Right cardiac atrium (tissue), 5 donors: Measurements from ENCODE around the gene ATP13A1. TPM values are rescaled to one million over a fixed set of nuclear protein-coding genes. Genes with fewer than 3 reads are reported as not detected.

Experiments used
- ATAC-seq, 2 donors: fragments of 200-7000 bp; cut with Tn5 transposase; one replicate each; pipeline versions ENCODE4 v1.8.0 to v1.9.1; 2020; ENCODE audit warnings: moderate library complexity in 2 of 2, mild to moderate bottlenecking in 1 of 2
- DNase-seq, 3 donors: peaks; one replicate each; pipeline ENCODE4 v3.0.0-alpha.2; 2020
- H3K27ac ChIP-seq: one replicate; pipeline ENCODE4 v1.5.1; 2013; ENCODE audit warnings: mild to moderate bottlenecking, low read length, control low read depth, moderate library complexity
- H3K27me3 ChIP-seq: one replicate; pipeline ENCODE4 v1.6.1; 2013; ENCODE audit not compliant: control insufficient read depth, insufficient read depth
- H3K4me1 ChIP-seq: one replicate; pipeline ENCODE4 v1.6.1; 2013; ENCODE audit warnings: low read length; ENCODE audit not compliant: control insufficient read depth, insufficient read depth
- H3K4me3 ChIP-seq: one replicate; pipeline ENCODE4 v1.5.1; 2013; ENCODE audit warnings: low read length, control low read depth
- H3K9me3 ChIP-seq: one replicate; pipeline ENCODE4 v1.6.1; 2013; ENCODE audit warnings: low read length; ENCODE audit not compliant: control insufficient read depth
- WGBS: extraction: QIAGEN DNeasy Blood & Tissue Kit; methylation state at CpG from one replicate; pipeline ENCODE4 v1.1.7; 2013; 5-methylcytosine and 5-hydroxymethylcytosine counted together
- intact Hi-C, 4 donors: fragments of 100-400 bp; cut with DNase I; formaldehyde crosslinking; loops; one replicate each; pipeline versions ENCODE4 v1.11.0 to v1.14.0; 2022 to 2023
- polyA plus RNA-seq: library from polyadenylated mRNA; stranded (reverse); fragments of 200-250 nt; gene quantifications from one replicate; pipeline ENCODE4 v1.2.3, GENCODE V29; 2013
- total RNA-seq, 4 donors: library from RNA; stranded (reverse); fragmentation: NEBNext Ultra II Directional; extraction: Animal tissue kit (Norgen Biotek cat#: 25700); gene quantifications; one replicate each; pipeline ENCODE4 v1.2.1, GENCODE V29; 2021
- donor health status: healthy with polysubstance abuse.
- donor health status: DM: no; HTN: yes; CAD: no.
- donor health status: DM: no; HTN: no; CAD: no.
- donor health status: DM: no; HTN: yes; CAD: no; lungs with severe emphysema.
- donor health status: DM: yes; HTN: yes; CAD: no.

ATP13A1 gene
- total and polyA plus RNA-seq, 5 donors = 16.7 to 28.0 (median 22.0) TPM

DNA sequence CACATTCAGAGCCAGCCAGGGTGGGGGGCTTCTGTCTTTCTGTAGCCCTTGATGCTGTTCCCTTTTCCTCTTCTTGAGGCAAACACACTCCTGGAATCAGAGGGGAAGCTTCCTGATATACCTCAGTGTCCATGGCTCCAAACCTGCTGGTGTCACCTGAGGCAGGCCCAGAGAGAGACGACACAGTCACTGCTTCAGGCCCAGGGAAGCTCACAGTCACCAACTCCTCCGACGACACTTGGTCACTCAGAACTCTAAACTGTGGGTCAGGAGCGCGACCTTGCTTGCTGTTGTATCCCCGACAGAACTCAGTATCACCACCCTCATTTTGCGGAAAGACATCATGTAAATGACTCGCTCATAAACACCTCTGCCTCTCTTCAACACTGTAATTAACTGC, 1.1 kb downstream of the ATP13A1 start:
- peak overlapping the region; percentile 86 for H3K4me3 ChIP-seq
- DNase-seq (no peak), ATAC-seq (no peak)
- no peaks in the 10 kb centered on the region for H3K9me3 ChIP-seq
- peaks cover 2% of the 10 kb centered on the region for H3K4me1 ChIP-seq
- no peaks in the 10 kb centered on the region for H3K27me3 ChIP-seq
- WGBS = 77% methylated on average over 8 of the region's 8 CpGs
- peak overlapping the region; percentile 7 for H3K27ac ChIP-seq
- intact Hi-C loops = no loop called here

DNA sequence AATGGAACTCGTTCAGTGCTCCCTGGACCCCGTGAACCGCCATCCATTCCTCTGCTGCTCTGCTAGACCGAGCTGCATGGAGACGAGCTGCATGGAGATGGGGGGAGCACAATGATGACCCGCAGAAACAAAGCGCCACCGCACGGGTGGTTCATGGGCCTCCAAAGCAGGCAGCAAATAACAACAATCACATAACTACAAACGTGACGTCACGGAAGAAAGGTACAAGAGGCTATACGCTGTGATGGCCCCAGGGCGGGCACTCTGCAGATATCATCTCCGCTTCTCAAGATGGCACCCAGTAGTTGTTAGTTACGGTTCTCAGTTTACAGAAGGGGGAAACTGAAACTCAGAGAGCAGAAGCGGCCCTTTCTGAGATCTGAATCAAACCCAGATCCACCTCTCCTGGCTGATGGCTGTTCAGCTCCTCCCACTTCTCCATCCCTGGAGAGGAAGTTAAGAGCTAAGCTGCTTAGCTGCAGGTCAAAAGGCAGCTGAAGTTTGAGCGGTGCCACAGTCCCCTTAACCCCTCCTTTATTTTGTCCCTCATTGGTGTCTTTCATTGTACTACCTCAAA, 1.7 kb downstream of the ATP13A1 start:
- intact Hi-C loops = no loop called here
- 71% methylated on average over 18 of the region's 18 CpGs for WGBS
- Histone ChIP-seq H3K4me1 (peaks cover 2% of the 10 kb centered on the region), H3K27ac (no peak overlapping the region), H3K27me3 (no peaks in the 10 kb centered on the region), H3K4me3 (no peak overlapping the region), H3K9me3 (no peaks in the 10 kb centered on the region)
- no peak for ATAC-seq
- DNase-seq = peak in 1 of 3 donors; percentile 30

DNA sequence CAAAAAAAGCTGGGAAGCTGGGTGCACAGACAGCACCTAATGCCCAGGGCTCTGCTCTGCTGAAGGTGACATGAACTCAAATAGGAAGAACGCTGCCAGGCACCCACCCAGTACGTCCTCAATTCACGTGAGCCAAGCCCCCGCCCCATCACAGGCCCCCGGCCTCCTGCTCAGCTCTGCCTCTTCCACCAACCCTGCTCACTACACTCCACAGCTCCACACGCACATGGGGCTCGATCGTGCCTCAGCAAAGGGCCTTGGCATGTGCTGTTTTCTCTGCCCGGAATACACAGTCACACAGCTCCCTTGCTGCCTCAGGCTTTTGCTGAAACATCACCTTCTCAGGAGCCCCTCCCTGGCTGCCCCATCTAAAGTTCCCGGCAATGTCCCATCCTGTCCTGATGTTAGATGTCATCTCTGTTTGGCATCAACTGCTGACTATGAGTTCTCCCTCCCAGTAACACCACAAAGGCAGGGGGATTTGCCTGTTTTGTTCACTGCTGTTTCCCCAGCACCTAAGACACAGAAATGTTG, 2.3 kb downstream of the ATP13A1 start:
- no peaks in the 10 kb centered on the region for H3K27me3 ChIP-seq
- H3K4me3 ChIP-seq = no peak overlapping the region
- intact Hi-C loops = no loop called here
- no peak overlapping the region for H3K27ac ChIP-seq
- no peak for ATAC-seq
- no peak for DNase-seq
- no peaks in the 10 kb centered on the region for H3K9me3 ChIP-seq
- H3K4me1 ChIP-seq = peaks cover 2% of the 10 kb centered on the region
- WGBS = 82% methylated on average over 10 of the region's 10 CpGs

- 84% methylated on average over 17 of the region's 17 CpGs for WGBS
- Histone ChIP-seq H3K4me1 (peaks cover 2% of the 10 kb centered on the region), H3K9me3 (no peaks in the 10 kb centered on the region), H3K27ac (no peak overlapping the region), H3K27me3 (no peaks in the 10 kb centered on the region), H3K4me3 (no peak overlapping the region)
- intact Hi-C loops = no loop called here
- no peak for ATAC-seq
- DNase-seq = peak in 1 of 3 donors; percentile 30
Observed at GRCh38 chr19:19659646-19660245, 3.7 kb downstream of the ATP13A1 start.

- Histone ChIP-seq H3K4me3 (no peak overlapping the region), H3K27ac (no peak overlapping the region), H3K9me3 (no peaks in the 10 kb centered on the region), H3K4me1 (peaks cover 2% of the 10 kb centered on the region), H3K27me3 (no peaks in the 10 kb centered on the region)
- DNase-seq (peak in 2 of 3 donors; percentile 58 to 63), ATAC-seq (no peak)
- WGBS = 54% methylated on average over 10 of the region's 10 CpGs
- intact Hi-C loops = no loop called here
Observed at GRCh38 chr19:19657397-19657783, 6.1 kb downstream of the ATP13A1 start.

- Histone ChIP-seq H3K9me3 (no peaks in the 10 kb centered on the region), H3K4me3 (no peak overlapping the region), H3K27me3 (no peaks in the 10 kb centered on the region), H3K27ac (no peak overlapping the region), H3K4me1 (no peaks in the 10 kb centered on the region)
- no peak for ATAC-seq
- intact Hi-C loops = no loop called here
- peak in 2 of 3 donors; percentile 42 to 46 for DNase-seq
- WGBS = 93% methylated on average over 33 of the region's 33 CpGs
Observed at GRCh38 chr19:19656451-19657396, 6.8 kb downstream of the ATP13A1 start.

DNA sequence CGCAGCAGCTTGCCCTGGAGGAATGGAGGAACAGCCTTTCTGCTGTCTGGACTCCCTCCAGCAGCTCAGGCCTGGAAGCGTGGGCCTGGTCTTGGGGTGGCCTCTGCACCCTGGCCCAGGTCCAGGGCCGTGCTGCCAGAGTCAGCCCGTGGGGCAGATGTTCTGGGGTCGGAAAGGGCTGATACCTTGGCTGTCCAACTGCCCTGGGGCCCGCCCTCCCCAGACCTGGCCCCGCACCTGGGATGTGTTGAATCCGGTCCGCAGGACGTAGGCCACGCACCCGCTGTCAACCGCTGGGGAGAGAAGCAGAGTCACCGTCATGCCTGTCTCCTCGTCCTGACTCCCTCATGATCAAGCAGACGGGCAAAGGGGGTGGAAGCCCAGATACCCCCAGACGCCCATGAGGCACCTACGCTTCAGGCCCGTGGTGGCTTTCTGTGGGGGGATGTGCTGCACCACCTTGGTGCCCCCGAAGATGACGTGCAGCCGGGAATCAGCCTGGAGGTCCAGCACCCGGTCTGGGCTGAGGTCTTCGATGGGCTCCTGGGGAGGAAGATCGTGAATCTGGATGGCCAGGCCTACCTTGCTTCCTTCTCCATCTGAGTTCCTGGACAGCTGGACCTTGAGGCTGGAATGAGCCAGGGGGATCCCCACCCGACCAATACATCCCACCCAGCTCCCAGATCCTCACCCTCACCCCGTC, 7.7 kb downstream of the ATP13A1 start:
- Histone ChIP-seq H3K27ac (no peak overlapping the region), H3K9me3 (no peaks in the 10 kb centered on the region), H3K4me3 (no peak overlapping the region), H3K4me1 (no peaks in the 10 kb centered on the region), H3K27me3 (no peaks in the 10 kb centered on the region)
- DNase-seq = peak in 2 of 3 donors; percentile 41
- no peak for ATAC-seq
- intact Hi-C loops = no loop called here
- 93% methylated on average over 27 of the region's 27 CpGs for WGBS

DNA sequence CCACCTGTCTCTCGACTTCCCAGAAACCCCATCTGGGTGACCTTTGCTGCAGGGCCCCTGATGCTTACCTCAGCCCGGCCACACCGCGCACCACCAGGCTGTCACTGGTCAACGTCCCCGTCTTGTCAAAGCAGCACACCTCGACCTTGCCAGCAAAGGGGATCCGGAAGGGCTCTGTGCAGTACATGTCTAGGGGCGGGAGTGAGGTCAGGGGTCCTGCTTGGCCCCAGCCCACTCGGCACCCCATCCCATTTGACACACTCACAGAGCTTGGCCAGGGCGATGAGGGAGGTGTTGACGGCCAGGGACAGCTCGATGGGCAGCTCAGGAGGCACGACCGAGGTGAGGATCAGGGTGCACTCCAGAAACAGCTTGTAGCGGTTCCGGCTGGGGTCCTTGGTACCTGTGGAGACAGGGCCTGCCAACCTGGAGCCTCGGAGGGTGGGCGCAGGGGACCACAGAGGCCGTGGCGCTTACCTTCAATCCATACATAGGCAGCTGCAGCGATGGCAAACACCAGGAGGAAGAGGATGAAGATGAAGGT, 8.4 kb downstream of the ATP13A1 start:
- H3K27me3 ChIP-seq = no peaks in the 10 kb centered on the region
- no peaks in the 10 kb centered on the region for H3K4me1 ChIP-seq
- H3K27ac ChIP-seq = no peak overlapping the region
- ATAC-seq = no peak
- 95% methylated on average over 22 of the region's 22 CpGs for WGBS
- no peak overlapping the region for H3K4me3 ChIP-seq
- intact Hi-C loops = no loop called here
- no peaks in the 10 kb centered on the region for H3K9me3 ChIP-seq
- peak in 2 of 3 donors; percentile 39 to 47 for DNase-seq

DNA sequence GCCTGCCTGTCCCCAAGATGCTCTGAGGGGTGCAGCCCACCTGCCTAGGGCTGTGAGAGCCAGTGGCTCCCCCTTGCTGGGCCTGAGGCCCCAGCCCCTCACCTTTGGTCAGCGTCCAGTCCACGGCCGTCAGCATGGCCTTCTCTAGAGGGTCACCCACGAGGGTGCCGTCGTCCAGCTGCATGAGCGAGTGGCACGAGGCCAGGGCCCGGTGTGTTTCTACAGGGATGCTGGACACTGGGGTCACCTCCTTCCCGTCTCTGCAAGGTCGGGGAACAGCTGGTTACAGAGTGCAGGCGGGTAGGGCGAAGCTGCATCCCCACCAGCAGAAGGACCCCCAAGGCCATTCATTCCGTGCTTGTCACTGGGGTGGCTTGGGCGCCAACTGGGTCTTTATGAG, 9.0 kb downstream of the ATP13A1 start:
- H3K4me3 ChIP-seq = no peak overlapping the region
- intact Hi-C loops = no loop called here
- no peak for ATAC-seq
- WGBS = 95% methylated on average over 15 of the region's 15 CpGs
- H3K4me1 ChIP-seq = no peaks in the 10 kb centered on the region
- H3K27me3 ChIP-seq = no peaks in the 10 kb centered on the region
- H3K9me3 ChIP-seq = no peaks in the 10 kb centered on the region
- H3K27ac ChIP-seq = no peak overlapping the region
- peak in 2 of 3 donors; percentile 42 to 54 for DNase-seq

GRCh38 chr19:19653597-19654147, 9.8 kb downstream of the ATP13A1 start:
- intact Hi-C loops = no loop called here
- ATAC-seq (no peak), DNase-seq (peak in 2 of 3 donors; percentile 28 to 45)
- no peak overlapping the region for H3K4me3 ChIP-seq
- WGBS = 95% methylated on average over 23 of the region's 23 CpGs
- H3K4me1 ChIP-seq = no peaks in the 10 kb centered on the region
- no peak overlapping the region for H3K27ac ChIP-seq
- H3K27me3 ChIP-seq = no peaks in the 10 kb centered on the region
- no peaks in the 10 kb centered on the region for H3K9me3 ChIP-seq
